ENCODE results near the gene COL15A1. TPM values are rescaled to one million over a fixed set of nuclear protein-coding genes. Genes with fewer than 3 reads are reported as not detected.

COL15A1 gene
- total and polyA plus RNA-seq, 2 of the 8 experiments (the other 6 are each of a cell fraction or from before 2014, with no cell fraction given), result 0.12 to 0.15 TPM

- no peak overlapping the region for H3K9ac ChIP-seq (replicated peaks in 1 of 4; ENCODE audit: extremely low read depth in 1 of 4, low read depth in 3 of 4, low read length in 3 of 4)
- H3K27ac ChIP-seq (ENCODE audit: low read depth, low read length), result no peak overlapping the region
- H3K56ac ChIP-seq (replicated peaks; ENCODE audit: insufficient read length, low read depth, low read length), result no peak overlapping the region
- POLR2A ChIA-PET (ENCODE audit: partially characterized antibody), result no interaction called here
- H2BK12ac ChIP-seq (ENCODE audit: low read depth, low read length), result peak overlapping the region; percentile 18; the same call in 1 of the 2 replicates
- H3K36me3 ChIP-seq (ENCODE audit: control insufficient read depth in 2 of 4, insufficient read depth in 4 of 4, low read length in 3 of 4), result no peaks in the 10 kb centered on the region
- H2AK5ac ChIP-seq (ENCODE audit: low read depth, low read length), result no peak overlapping the region
- no peak for DNase-seq (ENCODE audit: low read depth in 1 of 2, low spot score in 2 of 2)
- no peak overlapping the region for H2BK120ac ChIP-seq (replicated peaks; ENCODE audit: low read depth, low read length)
- H4K5ac ChIP-seq (ENCODE audit: insufficient read length, low read depth, low read length), result no peak overlapping the region
- H4K20me1 ChIP-seq (replicated peaks in 1 of 2; ENCODE audit: control insufficient read depth in 1 of 2, insufficient read depth in 2 of 2, low read length in 2 of 2), result no peaks in the 10 kb centered on the region
- no peak for FAIRE-seq
- no peaks in the 10 kb centered on the region for H3K79me2 ChIP-seq (ENCODE audit: control insufficient read depth in 1 of 2, insufficient read depth in 2 of 2, low read length in 2 of 2)
- no peak overlapping the region for H3K4ac ChIP-seq (replicated peaks; ENCODE audit: insufficient read length, low read depth, low read length)
- H2BK20ac ChIP-seq (ENCODE audit: low read length), result 0 out of 2 replicates have a peak overlapping the region, but pooled peaks have one; percentile 10
- WGBS, 2 experiments (ENCODE audit: extremely low coverage in 1 of 2, insufficient coverage in 1 of 2, insufficient read length in 1 of 2, insufficient replicate concordance in 2 of 2, low coverage in 1 of 2, low lambda C conversion rate in 2 of 2, missing lambda C conversion rate in 1 of 2), result 90% methylated on average over 16 of the region's 16 CpGs; no CpG with 5 or more reads in 1 of the 2 experiments
- H3K9me3 ChIP-seq (ENCODE audit: insufficient read depth in 2 of 2, low read depth in 1 of 2, low read length in 1 of 2), result peaks cover 4 to 6% of the 10 kb centered on the region in 2 experiments; a peak in 2 of 4 replicates
- H2BK5ac ChIP-seq (ENCODE audit: low read depth, low read length), result no peak overlapping the region
- no peak overlapping the region for H3K4me3 ChIP-seq (ENCODE audit: extremely low read depth in 1 of 4, insufficient read depth in 2 of 4, low read depth in 3 of 4, low read length in 4 of 4)
- H2AFZ ChIP-seq (ENCODE audit: low read length), result no peak overlapping the region
- H3K23me2 ChIP-seq (ENCODE audit: low read depth, low read length), result no peaks in the 10 kb centered on the region
- H3K4me2 ChIP-seq (ENCODE audit: insufficient read depth in 1 of 2, low read depth in 2 of 2, low read length in 2 of 2), result no peak overlapping the region; a peak in 1 of 4 replicates
- no peak overlapping the region for H4K8ac ChIP-seq (ENCODE audit: extremely low read depth, insufficient read depth, low read length)
- H4K91ac ChIP-seq (replicated peaks; ENCODE audit: insufficient read length, low read length), result no peak overlapping the region
- H2BK15ac ChIP-seq (ENCODE audit: low read length), result no peak overlapping the region
- no peaks in the 10 kb centered on the region for H3K27me3 ChIP-seq (replicated peaks in 1 of 4; ENCODE audit: control insufficient read depth in 3 of 4, extremely low read depth in 1 of 4, insufficient read depth in 3 of 4, low read length in 3 of 4)
- no peak overlapping the region for H3K18ac ChIP-seq (ENCODE audit: extremely low read depth, low read length)
- CTCF ChIA-PET (ENCODE audit: partially characterized antibody), result no interaction called here
- H3K4me1 ChIP-seq (replicated peaks in 1 of 4; ENCODE audit: control insufficient read depth in 3 of 4, insufficient read depth in 4 of 4, low read length in 3 of 4), result peaks cover 2 to 10% (median 6%) of the 10 kb centered on the region in 4 experiments; a peak in 6 of 7 replicates
- H3K23ac ChIP-seq (ENCODE audit: insufficient read length), result no peak overlapping the region
- H3K79me1 ChIP-seq (ENCODE audit: low read depth, low read length), result no peaks in the 10 kb centered on the region
- H3K14ac ChIP-seq (ENCODE audit: insufficient read length), result no peak overlapping the region
- TF ChIP-seq YY1 (IDR thresholded peaks at IDR 0.05; ENCODE audit: low read depth, low read length) (no peak), POU5F1 (IDR thresholded peaks at IDR 0.05; ENCODE audit: low read depth, low read length) (no peak), POLR2A (IDR thresholded peaks at IDR 0.05; ENCODE audit: control extremely low read depth in 1 of 2, low read depth in 2 of 2, low read length in 2 of 2) (no peak), RFX5 (IDR thresholded peaks at IDR 0.05; ENCODE audit: borderline replicate concordance, low read depth, low read length) (no peak), ATF2 (IDR thresholded peaks at IDR 0.05; ENCODE audit: low read length) (no peak), TAF7 (optimal IDR thresholded peaks at IDR 0.05; ENCODE audit: borderline replicate concordance, low read depth, low read length) (no peak), BCL11A (IDR thresholded peaks at IDR 0.05; ENCODE audit: low read depth in 2 of 2, low read length in 2 of 2) (no peak), NRF1 (IDR thresholded peaks at IDR 0.05; ENCODE audit: low read depth, low read length) (no peak), CTBP2 (IDR thresholded peaks at IDR 0.05; ENCODE audit: borderline replicate concordance, insufficient read depth, insufficient read length, low read length) (no peak), CREB1 (IDR thresholded peaks at IDR 0.05) (no peak), RBBP5 (IDR thresholded peaks at IDR 0.05; ENCODE audit: borderline replicate concordance, low read depth, low read length) (no peak), SUZ12 (IDR thresholded peaks at IDR 0.05; ENCODE audit: low read length) (no peak)
Measured at GRCh38 chr9:98961513-98962180, 17.9 kb downstream of the COL15A1 start.

Data from H1 (cell line).